ENCODE results near the gene GRAMD1B.

GRAMD1B gene

DNA sequence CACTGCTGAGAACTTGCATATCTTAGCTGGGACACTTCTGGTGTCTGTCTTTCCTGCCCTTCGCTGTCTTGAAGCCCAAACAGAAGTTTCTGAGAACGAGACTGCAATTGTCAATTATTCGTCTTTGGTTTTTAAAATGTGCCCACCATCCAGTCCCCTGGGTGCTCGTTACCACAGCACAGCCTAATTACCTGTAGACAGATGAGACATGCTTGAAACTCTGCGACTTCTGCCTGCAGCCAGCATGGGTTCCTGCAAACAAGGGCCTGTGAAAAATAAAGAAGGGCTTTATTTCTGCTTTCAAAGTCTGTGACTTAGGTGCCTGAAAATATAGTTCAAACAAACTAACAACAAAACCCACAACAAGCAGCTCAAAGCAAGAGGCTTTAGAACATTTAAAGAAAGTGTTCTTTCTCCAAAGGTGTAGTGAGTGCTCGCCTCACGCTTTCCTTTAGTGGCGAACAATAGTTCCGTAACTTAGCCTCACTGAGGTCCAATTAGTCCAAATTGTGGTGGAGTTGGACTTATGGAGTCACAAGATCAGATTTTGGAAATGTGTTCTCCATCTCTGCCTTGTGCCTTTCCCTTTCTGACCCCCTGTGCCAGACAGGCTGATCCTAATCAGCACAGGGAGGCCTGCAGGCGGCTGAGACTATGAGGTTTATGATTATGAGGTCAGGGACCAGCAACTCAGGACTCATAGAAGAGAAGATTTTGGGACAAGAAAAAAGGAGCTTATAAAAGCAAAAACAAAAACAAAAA is 20.4 kb upstream of the GRAMD1B start:
- DNase-seq = no peak

DNA sequence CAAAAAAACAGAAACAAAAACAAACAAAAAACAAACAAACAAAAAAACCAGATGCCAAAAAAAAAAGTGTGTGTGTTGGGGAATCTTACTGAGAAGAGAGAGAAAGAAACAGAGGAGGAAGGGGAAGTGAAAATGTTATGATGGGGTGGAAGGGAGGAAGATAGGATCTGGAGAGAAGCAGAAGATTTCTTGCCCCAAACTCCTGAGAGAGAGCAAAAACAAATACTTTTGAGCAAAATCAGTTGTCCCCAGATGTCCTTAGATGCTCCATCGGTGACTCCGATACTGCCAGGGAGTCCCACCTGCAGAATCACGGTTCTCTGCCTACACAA is 19.9 kb upstream of the GRAMD1B start:
- DNase-seq = no peak

DNA sequence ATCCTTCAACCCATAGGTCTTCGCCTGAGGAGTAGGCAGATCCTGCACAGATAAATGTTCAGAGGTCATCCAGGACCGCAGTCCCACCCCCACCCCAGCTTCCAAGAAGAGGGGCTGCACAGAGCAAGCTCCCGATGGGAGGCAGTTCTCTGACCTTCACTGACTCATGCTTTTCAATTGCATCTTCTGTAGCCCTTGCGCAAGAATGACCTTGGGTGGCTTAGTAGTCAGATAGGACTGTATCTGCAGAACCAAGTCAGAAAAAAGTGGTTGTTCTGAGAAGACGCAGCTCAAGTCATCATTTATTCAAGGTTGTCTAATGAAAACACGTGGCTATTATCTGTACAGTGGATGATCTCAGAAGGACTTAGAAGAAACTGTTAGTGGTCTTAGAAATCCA is 16.4 kb upstream of the GRAMD1B start:
- no peak for DNase-seq

DNA sequence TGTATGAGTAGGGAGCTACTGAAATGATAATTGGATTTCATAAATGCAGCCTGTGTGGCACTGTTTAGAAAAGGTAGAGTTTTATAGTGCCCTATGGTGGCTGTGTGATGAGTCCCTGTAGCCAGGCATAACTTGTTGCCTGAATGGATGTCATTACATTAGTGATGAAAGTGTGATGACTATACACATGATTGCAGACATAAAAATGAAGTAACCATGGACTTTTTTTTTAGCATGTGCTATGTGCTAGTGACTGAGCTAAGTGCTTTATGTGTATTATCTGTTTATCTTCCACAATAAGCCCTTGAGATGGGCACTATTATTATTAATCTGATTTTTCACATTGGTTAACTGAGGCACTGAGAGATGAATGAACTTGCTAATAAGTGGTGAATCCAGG is 13.5 kb upstream of the GRAMD1B start:
- DNase-seq = no peak

DNA sequence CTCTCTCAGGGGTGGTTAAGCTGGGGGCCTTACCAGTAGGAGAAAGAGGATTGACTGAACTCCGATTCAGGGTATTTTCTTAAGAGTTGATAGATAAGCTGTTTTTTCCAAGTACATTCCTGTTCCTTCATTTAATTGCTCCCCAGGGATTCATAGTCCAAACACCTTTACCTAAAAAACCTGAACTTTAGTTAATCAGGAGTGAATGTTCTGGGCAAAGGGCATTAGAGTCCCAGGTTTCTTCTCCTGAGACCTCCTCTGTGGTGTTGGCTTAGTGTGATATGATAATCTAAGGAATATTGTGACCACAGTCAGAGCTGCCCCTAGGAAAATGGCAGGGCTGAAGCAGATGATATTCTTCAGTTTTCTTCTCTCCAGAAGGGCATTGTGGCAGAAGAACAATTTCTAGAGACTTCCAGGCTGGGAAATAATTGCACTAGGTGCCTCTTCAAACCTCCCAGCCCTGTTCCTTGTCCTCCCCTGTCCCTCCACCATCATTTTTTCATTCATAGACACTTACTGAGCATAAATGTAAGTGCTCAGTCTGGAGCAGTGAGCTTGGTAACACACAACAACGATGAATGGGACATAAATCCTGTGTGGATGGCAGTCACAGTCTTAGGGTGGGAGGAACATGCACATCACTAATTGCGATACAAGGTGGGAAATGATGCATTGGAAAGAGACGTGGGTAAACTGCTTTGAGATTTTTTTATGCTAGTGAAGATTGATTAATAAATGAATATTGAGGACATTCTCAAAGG is 11.5 kb upstream of the GRAMD1B start:
- no peak for DNase-seq

DNA sequence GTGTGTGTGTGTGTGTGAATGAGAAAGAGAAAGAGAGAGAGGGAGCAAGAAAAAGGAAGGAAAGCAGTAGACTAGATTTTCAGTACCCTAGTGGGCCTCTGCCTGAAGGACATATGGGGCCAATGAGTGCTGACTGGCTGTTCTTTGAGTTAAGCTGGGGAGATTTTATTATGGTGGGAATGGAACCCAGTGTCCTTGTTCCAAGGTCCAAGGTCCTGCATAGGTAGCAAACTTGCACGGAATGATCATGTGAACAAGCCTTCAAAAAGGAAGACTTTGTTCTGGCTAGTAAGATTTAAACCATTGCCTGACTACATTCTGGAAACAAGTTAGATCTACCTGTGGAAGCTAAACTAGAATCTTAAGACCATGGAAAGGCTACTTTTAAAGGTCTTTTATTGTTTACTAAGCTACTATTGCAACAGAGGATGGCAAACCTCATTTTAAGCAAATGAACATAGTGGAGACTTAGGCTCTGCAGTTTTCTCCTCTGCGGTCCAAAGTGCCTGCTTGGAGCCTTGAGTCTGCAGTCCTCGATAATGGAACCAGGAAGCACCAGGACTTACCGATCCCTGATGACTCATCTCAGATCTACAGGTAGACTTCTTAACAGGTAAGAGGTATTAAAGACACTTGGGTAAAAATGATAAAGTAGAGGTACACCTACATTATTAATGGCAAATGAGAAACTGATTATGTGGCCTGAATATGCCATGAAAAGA is 10.2 kb upstream of the GRAMD1B start:
- DNase-seq = no peak

DNA sequence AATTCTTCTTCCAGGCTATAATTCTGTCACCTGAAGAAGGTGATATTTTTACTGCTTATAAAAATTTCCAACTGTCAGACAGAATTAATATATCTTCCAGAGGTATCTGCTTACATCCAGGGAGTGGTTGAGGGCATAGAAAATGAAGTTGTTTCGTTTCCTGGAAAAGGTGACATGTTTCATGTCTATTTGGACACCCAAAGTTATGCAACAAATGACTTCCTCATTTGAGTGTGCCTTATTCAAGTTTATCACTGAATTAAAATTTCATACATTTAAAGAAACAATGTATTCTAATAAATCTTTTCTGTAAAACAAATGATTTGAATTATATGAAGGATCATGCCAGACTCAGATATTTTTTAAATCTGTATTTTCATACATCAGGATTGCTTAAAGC is 8.5 kb upstream of the GRAMD1B start:
- no peak for DNase-seq

DNA sequence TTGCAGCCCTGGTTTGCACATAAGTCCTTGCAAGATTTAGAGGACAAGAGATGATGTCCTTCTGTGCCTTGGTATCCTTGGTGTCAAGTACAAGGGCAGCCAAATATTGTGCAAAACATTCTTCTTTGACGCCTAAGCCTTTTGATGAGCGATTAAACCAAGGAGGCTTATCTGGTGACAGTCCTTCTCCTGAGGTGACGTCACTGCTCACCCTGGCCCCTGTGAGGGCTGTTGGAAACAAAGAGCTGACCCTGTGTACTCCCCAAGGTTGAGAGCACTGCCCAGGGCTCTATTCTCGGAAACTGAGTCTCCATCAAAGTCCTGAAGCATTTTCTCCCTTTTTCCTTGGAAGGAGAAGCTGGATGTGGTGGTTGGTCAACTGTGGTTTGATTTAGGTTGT is 4.7 kb upstream of the GRAMD1B start:
- DNase-seq = no peak

DNA sequence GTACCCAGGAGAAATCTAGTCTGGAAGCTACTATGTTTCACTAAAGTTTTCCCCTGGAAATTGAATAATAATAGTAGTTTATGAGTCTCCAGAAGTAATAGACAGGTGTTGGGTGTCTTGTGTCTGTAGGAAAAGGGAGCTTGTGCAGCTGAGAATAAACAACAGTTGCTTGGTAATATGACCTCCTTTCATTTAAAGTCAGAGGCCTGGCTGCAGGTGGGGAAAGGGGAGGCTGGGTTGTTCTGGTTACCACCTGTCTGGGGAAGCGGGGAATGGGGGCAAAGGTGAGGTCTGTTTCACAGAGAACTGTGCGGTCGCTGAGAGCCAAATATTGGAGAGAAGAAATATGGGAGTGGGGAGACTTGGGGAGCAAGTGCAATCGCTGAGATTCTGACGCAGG is 3.3 kb upstream of the GRAMD1B start:
- no peak for DNase-seq

DNA sequence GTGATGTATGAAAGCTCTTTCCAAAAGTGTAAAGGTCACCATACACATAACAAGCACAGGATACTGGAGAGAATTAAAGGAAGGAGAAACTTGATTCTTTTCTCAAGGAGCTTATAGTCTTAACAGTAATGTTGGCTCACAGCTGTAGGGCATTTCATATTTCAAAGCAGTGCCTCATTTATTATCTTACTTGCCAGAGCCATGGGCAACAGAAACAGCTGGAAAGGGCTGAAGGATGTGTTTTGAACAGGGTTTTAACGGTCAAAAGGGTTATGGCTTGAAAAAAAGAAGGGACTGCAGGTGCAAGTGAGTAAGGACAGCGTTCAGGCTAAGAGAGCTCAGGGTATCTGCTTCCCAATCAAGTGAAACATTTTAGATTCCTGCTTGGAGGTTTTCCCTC is 2.7 kb upstream of the GRAMD1B start:
- no peak for DNase-seq

DNA sequence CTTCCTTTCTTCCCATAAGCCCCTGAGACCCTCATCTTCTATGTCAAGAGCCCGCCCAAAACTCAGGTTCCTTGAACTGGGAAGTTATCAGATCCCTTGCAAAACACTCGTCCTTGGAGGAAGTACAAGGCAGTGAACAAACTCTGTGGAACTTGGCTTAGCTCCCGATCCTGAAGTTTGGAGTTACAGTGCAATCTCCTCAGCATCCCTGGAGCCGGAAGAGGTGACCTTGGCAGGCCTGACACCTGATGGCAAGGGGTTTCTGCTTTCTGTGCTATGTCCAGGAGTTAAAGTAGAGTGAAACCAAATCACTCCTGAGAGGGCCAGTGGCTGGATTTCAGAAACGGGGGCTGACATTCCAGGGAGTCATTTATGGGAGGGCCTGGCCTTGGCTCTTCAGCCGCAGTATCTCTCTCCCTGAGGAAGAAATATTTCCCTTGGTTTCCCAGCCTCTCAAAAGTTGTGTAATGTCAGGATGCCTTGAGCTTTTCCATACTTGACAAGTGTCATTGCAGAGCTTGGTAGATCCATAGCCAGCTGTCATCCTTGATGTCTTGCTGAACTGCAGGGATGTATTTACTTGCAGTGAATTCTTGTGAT is 1.9 kb upstream of the GRAMD1B start:
- DNase-seq = no peak

DNA sequence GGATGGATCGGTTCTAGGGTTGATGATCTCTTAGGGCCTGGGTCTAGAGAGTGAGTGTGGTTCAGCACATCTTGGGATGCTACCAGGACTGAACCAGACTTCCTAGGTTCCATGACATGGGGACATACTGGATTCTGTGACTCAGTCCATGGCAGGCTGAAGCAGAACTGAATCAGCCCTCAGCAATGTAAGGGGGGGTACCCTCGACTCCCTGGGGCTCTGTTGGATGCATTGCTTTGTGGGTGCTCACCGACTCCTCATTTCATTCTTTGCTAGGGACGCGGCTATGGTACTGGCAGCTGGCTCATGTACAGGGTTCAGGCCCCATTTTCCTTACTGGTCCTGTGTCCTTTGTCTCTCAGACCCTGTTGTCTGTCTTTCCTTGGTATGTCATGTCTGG is 733 bp upstream of the GRAMD1B start:
- DNase-seq = no peak

DNA sequence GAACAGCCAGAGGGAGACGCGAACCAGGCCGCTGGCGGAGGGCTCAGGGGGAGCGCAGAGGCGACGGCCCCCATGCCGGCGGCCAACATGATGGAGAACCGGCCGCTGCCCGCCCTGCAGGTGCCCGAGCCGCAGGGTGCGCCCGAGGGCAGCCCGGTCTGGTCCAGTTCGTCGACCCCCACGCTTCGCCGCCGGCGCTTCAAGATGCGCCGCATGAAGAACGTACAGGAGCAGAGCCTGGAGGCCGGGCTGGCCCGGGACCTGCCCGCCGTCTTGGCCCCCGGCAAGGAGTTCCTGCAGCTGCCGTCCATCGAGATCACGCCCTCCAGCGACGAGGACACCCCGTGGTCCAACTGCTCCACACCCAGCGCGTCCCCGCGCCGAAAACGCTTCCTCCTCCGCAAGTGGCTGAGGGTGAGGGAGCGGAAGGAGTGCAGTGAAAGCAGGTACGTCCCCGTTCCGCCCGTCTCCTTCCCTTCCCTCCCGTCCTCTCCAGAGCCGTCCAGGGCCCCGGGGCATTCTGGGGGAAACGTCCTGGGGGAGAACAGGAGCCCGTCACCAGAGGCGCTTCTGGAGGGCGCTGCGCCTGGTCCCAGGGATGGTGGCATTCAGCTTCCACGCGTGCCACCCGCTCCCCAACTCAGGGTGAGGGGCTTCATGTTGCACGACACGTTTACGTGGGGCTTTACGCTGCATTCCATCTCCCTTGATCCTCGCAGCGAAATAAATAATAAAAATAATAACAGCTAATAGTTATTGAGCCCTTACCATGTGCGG is 840 bp downstream of the GRAMD1B start:
- DNase-seq = peak; percentile 67

DNA sequence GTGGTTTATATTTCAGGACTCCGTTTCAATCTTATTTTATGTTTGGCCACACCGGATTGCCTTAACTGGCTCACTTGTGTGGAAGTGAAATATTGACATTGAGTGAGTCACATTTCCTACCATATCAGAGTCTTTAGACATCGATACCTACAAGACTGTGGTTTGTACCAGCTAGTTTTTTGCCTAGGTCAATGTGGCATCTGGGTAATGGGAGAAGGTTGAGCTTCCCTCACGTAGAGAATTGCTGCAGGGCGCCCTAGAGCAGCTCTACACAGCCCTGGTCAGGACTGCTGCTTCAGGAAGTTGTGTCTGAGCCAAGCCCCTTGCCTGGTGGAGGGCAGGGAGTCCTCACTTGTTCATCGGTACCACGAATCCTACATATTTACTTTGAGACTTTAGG is 1.6 kb downstream of the GRAMD1B start:
- no peak for DNase-seq

DNA sequence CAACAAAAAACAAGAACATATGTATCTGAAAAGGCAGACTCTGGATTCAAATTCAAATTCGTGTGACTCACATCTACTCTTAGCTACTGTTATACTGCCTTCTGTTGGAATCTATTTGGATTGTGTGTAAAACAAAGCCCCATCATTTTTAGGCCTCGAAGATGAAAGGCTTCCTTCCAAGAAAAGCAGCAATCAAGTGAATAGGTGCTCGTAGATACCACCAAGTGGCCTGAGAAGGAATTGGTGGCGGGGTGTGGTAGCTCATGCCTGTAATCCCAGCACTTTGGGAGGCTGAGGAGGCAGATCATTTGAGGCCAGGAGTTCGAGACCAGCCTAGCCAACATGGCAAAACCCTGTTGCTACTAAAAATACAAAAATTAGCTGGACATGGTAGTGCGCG is 4.2 kb downstream of the GRAMD1B start:
- DNase-seq = no peak

DNA sequence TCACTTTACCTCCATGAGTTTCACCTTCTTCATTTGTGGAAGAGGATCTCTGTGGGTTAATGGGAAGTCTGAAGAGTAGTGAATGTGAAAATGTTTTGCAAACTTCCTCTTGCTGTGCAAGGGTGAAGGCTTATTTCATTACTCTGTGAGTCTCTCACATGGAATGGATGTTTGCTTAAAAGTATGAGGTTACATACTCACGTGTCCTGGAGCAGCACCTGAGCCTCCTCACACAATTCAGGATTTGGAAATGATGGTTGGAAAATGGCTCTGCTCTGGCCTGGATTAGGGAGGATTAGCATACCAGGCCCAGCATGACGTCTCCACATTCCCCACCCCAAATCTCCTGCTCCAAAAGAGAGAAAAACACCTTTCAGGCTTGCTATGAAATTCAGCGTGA is 4.8 kb downstream of the GRAMD1B start:
- no peak for DNase-seq

DNA sequence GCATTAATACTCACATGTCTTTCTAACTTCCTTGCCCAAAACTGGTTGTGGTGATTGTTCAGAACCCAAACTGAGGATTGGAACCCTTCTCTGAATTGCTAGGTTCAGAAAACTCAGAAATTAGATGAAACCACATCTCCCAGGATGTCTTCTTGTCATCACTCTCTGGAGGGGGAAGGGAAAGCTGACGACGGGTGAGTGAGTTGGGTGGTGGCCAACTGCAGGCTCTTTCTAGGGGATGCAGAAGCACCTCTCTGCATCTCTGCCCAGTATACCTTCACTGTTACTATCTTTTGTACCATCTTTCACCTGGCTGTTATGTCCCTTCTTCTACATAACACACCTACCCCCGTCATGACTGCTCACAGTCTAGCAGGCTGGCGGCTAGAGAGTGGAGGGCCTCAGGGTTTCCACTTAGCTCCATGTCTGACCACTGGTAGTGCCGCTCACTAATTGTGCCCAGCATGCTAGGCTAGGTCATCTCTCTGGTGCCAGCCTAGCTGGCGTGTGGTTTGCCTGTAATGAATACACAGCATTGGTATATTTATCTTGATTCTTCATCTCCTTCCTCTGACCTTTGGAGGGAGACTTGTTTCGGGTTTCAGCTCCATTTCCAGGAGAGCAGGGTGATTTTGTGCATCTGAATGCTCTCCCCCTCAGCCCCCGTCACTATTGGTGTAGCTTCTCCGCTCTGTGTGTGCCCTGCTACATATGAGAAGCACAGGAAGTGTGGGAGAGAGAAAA is 7.3 kb downstream of the GRAMD1B start:
- DNase-seq = no peak

DNA sequence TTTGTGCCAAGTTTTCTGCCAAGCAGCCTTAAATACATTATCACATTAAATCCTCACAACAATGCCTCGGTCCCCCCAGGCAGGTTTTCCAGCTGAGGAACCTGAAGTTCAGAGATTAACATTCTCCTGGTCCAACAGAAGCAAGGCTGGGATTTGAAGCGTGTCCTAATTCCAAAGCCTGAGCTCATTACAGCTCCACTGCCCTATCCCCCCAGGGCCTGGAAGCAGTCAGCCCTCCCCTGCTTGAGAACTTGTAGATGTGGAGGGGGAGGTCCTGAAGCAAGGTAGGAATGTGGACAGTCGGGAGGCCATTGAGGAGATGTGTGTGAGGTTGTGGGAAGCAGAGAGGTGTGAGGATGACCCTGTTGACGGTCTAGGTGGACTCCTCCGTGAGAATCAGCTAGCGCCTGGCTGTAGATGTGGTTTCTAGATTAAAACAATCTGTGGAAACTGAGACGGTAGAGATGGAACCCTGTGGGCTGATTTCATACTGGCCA is 8.1 kb downstream of the GRAMD1B start:
- no peak for DNase-seq

DNA sequence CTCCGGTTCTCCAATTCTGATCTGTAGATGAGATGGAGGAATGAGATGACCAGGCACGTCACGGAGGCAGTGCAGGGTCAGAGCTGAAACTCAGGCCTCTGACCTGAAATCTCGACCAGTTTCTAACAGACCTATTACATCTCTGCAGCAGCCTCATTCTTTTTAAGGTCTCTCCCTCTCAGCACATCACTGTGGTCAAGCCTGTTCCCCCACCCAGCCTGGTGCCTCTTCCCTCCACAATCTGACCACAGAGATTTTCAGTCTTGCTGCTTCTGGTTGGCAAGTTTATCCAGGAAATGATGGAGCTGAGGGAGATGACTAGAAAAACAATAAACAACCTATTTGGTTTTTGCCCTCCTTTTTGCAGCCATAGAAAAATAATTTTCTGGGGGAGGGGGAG is 9.5 kb downstream of the GRAMD1B start:
- no peak for DNase-seq

DNA sequence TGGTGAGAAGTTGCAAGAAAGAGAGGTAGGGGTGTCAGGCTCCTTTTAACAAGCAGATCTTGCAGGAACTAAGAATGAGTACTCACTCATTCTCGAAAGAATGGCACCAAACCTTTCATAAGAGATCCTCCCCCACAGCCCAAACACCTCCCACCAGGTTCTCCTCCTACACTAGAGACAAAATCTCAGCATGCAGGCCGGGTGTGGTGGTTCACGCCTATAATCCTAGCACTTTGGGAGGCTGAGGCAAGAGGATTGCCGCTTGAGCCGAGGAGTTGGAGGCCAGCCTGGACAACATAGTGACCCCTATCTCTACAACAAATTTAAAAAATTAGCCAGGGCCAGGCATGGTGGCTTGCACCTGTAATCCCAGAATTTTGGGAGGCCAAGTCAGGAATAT is 11.1 kb downstream of the GRAMD1B start:
- DNase-seq = no peak

DNA sequence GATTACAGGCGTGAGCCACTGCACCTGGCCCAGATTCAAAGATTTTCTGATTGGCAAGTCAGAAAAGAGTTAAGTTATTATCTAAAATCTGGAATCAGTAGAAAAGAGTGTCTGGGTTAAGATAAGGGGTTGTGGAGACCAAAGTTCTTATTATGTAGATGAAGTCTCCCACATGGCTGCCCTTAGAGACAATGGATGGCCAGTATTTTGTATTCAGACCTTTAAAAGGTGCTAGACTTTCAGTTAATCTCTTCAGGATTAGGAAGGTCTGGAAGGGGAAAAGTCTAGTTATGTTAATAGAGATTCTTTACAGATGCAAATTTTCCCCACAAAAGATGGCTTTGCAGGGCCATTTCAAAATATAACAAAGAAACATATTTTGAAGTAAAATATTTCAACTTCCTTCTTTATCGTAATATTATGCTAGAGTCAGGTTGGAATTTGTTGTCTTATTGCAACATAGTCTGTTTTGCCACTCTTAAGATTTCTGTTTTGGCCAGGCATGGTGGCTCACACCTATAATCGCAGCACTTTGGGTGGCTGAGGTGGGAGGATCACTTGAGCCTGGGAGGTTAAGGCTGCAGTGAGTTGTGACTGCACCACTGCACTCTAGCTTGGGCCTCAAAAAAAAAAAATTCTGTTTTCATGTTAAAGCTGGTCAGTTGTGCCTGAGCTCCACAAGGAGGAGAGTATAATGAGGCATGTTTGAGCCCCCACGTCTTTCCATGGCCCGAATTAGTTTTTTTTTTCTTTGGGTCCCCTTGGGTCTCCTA is 14.0 kb downstream of the GRAMD1B start:
- no peak for DNase-seq
